Measurements from ENCODE around the gene THSD4.
"Not testable (repeated sequence)": the region's sequence is repeated elsewhere in the genome, so short reads cannot be mapped to it uniquely, and the experiment has no call there.

The THSD4 gene

GRCh38 chr15:71359246-71359645, 244.0 kb downstream of the THSD4 start:
- DNase-seq: no peak

- DNase-seq: no peak
Measured at GRCh38 chr15:71362556-71362955, 247.3 kb downstream of the THSD4 start.

GRCh38 chr15:71362987-71363968, 248.0 kb downstream of the THSD4 start:
- no peak for DNase-seq

- no peak for DNase-seq
Measured at GRCh38 chr15:71364117-71364584, 248.9 kb downstream of the THSD4 start.

- no peak for DNase-seq
Measured at GRCh38 chr15:71366522-71366921, 251.3 kb downstream of the THSD4 start.

GRCh38 chr15:71366926-71367325, 251.7 kb downstream of the THSD4 start:
- DNase-seq: no peak

GRCh38 chr15:71367737-71368136, 252.5 kb downstream of the THSD4 start:
- not testable (repeated sequence) for DNase-seq

- DNase-seq: peak; percentile 2
Measured at GRCh38 chr15:71372769-71373168, 257.5 kb downstream of the THSD4 start.

- no peak for DNase-seq
Measured at GRCh38 chr15:71373917-71374316, 258.6 kb downstream of the THSD4 start.

GRCh38 chr15:71374607-71375352, 259.5 kb downstream of the THSD4 start:
- no peak for DNase-seq

- no peak for DNase-seq
Measured at GRCh38 chr15:71375934-71376333, 260.7 kb downstream of the THSD4 start.

- DNase-seq: no peak
Measured at GRCh38 chr15:71379893-71380292, 264.6 kb downstream of the THSD4 start.

- no peak for DNase-seq
Measured at GRCh38 chr15:71380345-71380744, 265.1 kb downstream of the THSD4 start.

- no peak for DNase-seq
Measured at GRCh38 chr15:71384501-71384900, 269.2 kb downstream of the THSD4 start.

- no peak for DNase-seq
Measured at GRCh38 chr15:71385026-71385425, 269.8 kb downstream of the THSD4 start.

GRCh38 chr15:71385457-71385856, 270.2 kb downstream of the THSD4 start:
- no peak for DNase-seq

- DNase-seq: no peak
Measured at GRCh38 chr15:71386005-71386404, 270.7 kb downstream of the THSD4 start.

GRCh38 chr15:71386448-71387236, 271.4 kb downstream of the THSD4 start:
- no peak for DNase-seq

GRCh38 chr15:71387810-71388209, 272.5 kb downstream of the THSD4 start:
- no peak for DNase-seq

- no peak for DNase-seq
Measured at GRCh38 chr15:71390096-71390495, 274.8 kb downstream of the THSD4 start.

- DNase-seq: no peak
Measured at GRCh38 chr15:71391421-71392088, 276.3 kb downstream of the THSD4 start.

- no peak for DNase-seq
Measured at GRCh38 chr15:71392861-71393283, 277.6 kb downstream of the THSD4 start.

Measured in activated naive CD4-positive, alpha-beta T cell treated with Interleukin-2 at 50 U/mL for 16 hours (primary cell).